Measurements from ENCODE around the gene BCORL1. TPM values are rescaled to one million over a fixed set of nuclear protein-coding genes. Genes with fewer than 3 reads are reported as not detected.

The BCORL1 gene
- total RNA-seq, 1 experiment from 2014 or later, result 13.3 TPM

- Histone ChIP-seq H3K4me3 (ENCODE audit: low read depth, low read length, poor library complexity, severe bottlenecking) (no peak overlapping the region), H3K27me3 (replicated peaks; ENCODE audit: insufficient read depth, low read depth, low read length, poor library complexity) (no peaks in the 10 kb centered on the region), H3K9me3 (ENCODE audit: low read depth, low read length, poor library complexity, severe bottlenecking) (no peaks in the 10 kb centered on the region), H3K27ac (ENCODE audit: low read depth, low read length, poor library complexity, severe bottlenecking) (no peak overlapping the region), H3K36me3 (ENCODE audit: insufficient read depth, low read length, poor library complexity, severe bottlenecking) (peaks cover 8% of the 10 kb centered on the region), H3K4me1 (ENCODE audit: insufficient read depth, low read length, poor library complexity, severe bottlenecking) (no peaks in the 10 kb centered on the region)
- BruUV-seq (replicated peaks), result no TSS peak
- POLR2A ChIA-PET (ENCODE audit: low non-redundant PET), result no interaction called here
- intact Hi-C loops (cut with micrococcal nuclease; ENCODE audit: unreplicated experiment), result no loop called here
- TF ChIP-seq CTCF (conservative IDR thresholded peaks at IDR 0.05; ENCODE audit: low read depth, low read length), result no peak
- no peak for TF ChIP-seq EZH2 (IDR thresholded peaks at IDR 0.05; ENCODE audit: borderline replicate concordance, low read depth, low read length, poor library complexity, severe bottlenecking)
- CTCF ChIA-PET, result no interaction called here
- no peak for DNase-seq (ENCODE audit: low spot score)
Measured at GRCh38 chrX:130014356-130014755, 31.9 kb downstream of the BCORL1 start.

- intact Hi-C loops (cut with micrococcal nuclease; ENCODE audit: unreplicated experiment), result no loop called here
- peaks cover 8% of the 10 kb centered on the region for H3K36me3 ChIP-seq (ENCODE audit: insufficient read depth, low read length, poor library complexity, severe bottlenecking)
- no peaks in the 10 kb centered on the region for H3K4me1 ChIP-seq (ENCODE audit: insufficient read depth, low read length, poor library complexity, severe bottlenecking)
- TSS peak; percentile 40 for BruUV-seq (replicated peaks)
- no peaks in the 10 kb centered on the region for H3K27me3 ChIP-seq (replicated peaks; ENCODE audit: insufficient read depth, low read depth, low read length, poor library complexity)
- no peak overlapping the region for H3K4me3 ChIP-seq (ENCODE audit: low read depth, low read length, poor library complexity, severe bottlenecking)
- H3K27ac ChIP-seq (ENCODE audit: low read depth, low read length, poor library complexity, severe bottlenecking), result no peak overlapping the region
- DNase-seq (ENCODE audit: low spot score), result no peak
- TF ChIP-seq EZH2 (IDR thresholded peaks at IDR 0.05; ENCODE audit: borderline replicate concordance, low read depth, low read length, poor library complexity, severe bottlenecking), result no peak
- no peak for TF ChIP-seq CTCF (conservative IDR thresholded peaks at IDR 0.05; ENCODE audit: low read depth, low read length)
- ChIA-PET POLR2A (ENCODE audit: low non-redundant PET) (no interaction called here), CTCF (no interaction called here)
- no peaks in the 10 kb centered on the region for H3K9me3 ChIP-seq (ENCODE audit: low read depth, low read length, poor library complexity, severe bottlenecking)
Measured at GRCh38 chrX:130014770-130015169, 32.3 kb downstream of the BCORL1 start.

DNA sequence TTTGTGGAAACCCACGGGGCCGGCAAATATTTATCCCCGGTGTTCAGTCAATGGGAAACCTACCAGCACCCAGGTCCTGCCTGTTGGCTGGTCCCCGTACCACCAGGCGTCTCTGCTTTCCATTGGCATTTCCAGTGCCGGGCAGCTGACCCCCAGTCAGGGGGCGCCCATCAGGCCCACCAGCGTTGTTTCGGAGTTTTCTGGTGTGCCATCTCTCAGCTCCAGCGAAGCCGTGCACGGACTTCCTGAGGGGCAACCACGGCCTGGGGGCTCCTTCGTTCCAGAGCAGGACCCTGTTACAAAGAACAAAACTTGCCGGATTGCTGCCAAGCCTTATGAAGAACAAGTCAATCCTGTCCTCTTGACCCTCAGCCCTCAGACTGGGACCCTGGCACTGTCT is 32.7 kb downstream of the BCORL1 start:
- ChIA-PET POLR2A (ENCODE audit: low non-redundant PET) (no interaction called here), CTCF (no interaction called here)
- Histone ChIP-seq H3K9me3 (ENCODE audit: low read depth, low read length, poor library complexity, severe bottlenecking) (no peaks in the 10 kb centered on the region), H3K27me3 (replicated peaks; ENCODE audit: insufficient read depth, low read depth, low read length, poor library complexity) (no peaks in the 10 kb centered on the region), H3K27ac (ENCODE audit: low read depth, low read length, poor library complexity, severe bottlenecking) (no peak overlapping the region), H3K36me3 (ENCODE audit: insufficient read depth, low read length, poor library complexity, severe bottlenecking) (peaks cover 8% of the 10 kb centered on the region), H3K4me3 (ENCODE audit: low read depth, low read length, poor library complexity, severe bottlenecking) (no peak overlapping the region), H3K4me1 (ENCODE audit: insufficient read depth, low read length, poor library complexity, severe bottlenecking) (no peaks in the 10 kb centered on the region)
- intact Hi-C loops (cut with micrococcal nuclease; ENCODE audit: unreplicated experiment), result no loop called here
- no peak for DNase-seq (ENCODE audit: low spot score)
- no peak for TF ChIP-seq CTCF (conservative IDR thresholded peaks at IDR 0.05; ENCODE audit: low read depth, low read length)
- no peak for TF ChIP-seq EZH2 (IDR thresholded peaks at IDR 0.05; ENCODE audit: borderline replicate concordance, low read depth, low read length, poor library complexity, severe bottlenecking)
- no TSS peak for BruUV-seq (replicated peaks)
